GM19239 (cell line): ENCODE results near the gene PPP1R1C.

Experiments used
- DNase-seq: peaks from one replicate; pipeline ENCODE4 v3.0.0; 2011; ENCODE audit warnings: low spot score; ENCODE audit not compliant: insufficient read length
- FAIRE-seq: peaks from 2 replicates; lab custom pipeline; 2011; peaks lifted over from hg19 to GRCh38; lab: Jason Lieb, UNC

PPP1R1C gene

GRCh38 chr2:182088681-182089320 lies 103.1 kb downstream of the PPP1R1C start:
- DNase-seq (no peak), FAIRE-seq (no peak)

GRCh38 chr2:182090486-182090885 lies 104.8 kb downstream of the PPP1R1C start:
- FAIRE-seq = no peak
- DNase-seq = no peak

GRCh38 chr2:182097571-182098164 lies 112.0 kb downstream of the PPP1R1C start:
- DNase-seq = no peak
- FAIRE-seq = no peak

- FAIRE-seq = no peak
- no peak for DNase-seq
Measured at GRCh38 chr2:182098648-182099047, 113.0 kb downstream of the PPP1R1C start.

- FAIRE-seq = no peak
- DNase-seq = no peak
Measured at GRCh38 chr2:182101263-182101662, 115.6 kb downstream of the PPP1R1C start.

GRCh38 chr2:182103526-182103925 lies 117.9 kb downstream of the PPP1R1C start:
- FAIRE-seq (no peak), DNase-seq (no peak)

- FAIRE-seq = no peak
- no peak for DNase-seq
Measured at GRCh38 chr2:182110347-182110746, 124.7 kb downstream of the PPP1R1C start.

GRCh38 chr2:182113334-182113733 lies 127.7 kb downstream of the PPP1R1C start:
- FAIRE-seq = no peak

GRCh38 chr2:182115258-182115657 lies 129.6 kb downstream of the PPP1R1C start:
- DNase-seq (no peak), FAIRE-seq (no peak)

More at GRCh38 chr2:182113334-182113733, 127.7 kb downstream of the PPP1R1C start:
- DNase-seq = no peak

GRCh38 chr2:182116774-182117173 lies 131.1 kb downstream of the PPP1R1C start:
- no peak for FAIRE-seq

GRCh38 chr2:182117196-182117595 lies 131.5 kb downstream of the PPP1R1C start:
- DNase-seq (no peak), FAIRE-seq (no peak)

More at GRCh38 chr2:182116774-182117173, 131.1 kb downstream of the PPP1R1C start:
- no peak for DNase-seq

- no peak for DNase-seq
- FAIRE-seq = no peak
Measured at GRCh38 chr2:182128821-182129707, 143.4 kb downstream of the PPP1R1C start.

- DNase-seq (no peak), FAIRE-seq (no peak)
Measured at GRCh38 chr2:182132605-182133004, 147.0 kb downstream of the PPP1R1C start.

- FAIRE-seq = no peak
- DNase-seq = no peak
Measured at GRCh38 chr2:182133195-182133891, 147.7 kb downstream of the PPP1R1C start.

- no peak for DNase-seq
- FAIRE-seq = no peak
Measured at GRCh38 chr2:182134201-182134600, 148.5 kb downstream of the PPP1R1C start.

- DNase-seq (no peak), FAIRE-seq (no peak)
Measured at GRCh38 chr2:182142062-182142461, 156.4 kb downstream of the PPP1R1C start.

- FAIRE-seq (peak; percentile 8), DNase-seq (no peak)
Measured at GRCh38 chr2:182144041-182144775, 158.6 kb downstream of the PPP1R1C start.

GRCh38 chr2:182144776-182145165 lies 159.1 kb downstream of the PPP1R1C start:
- FAIRE-seq = no peak

GRCh38 chr2:182148344-182148743 lies 162.7 kb downstream of the PPP1R1C start:
- DNase-seq (no peak), FAIRE-seq (no peak)

More at GRCh38 chr2:182144776-182145165, 159.1 kb downstream of the PPP1R1C start:
- no peak for DNase-seq

GRCh38 chr2:182163878-182164277 lies 178.2 kb downstream of the PPP1R1C start:
- no peak for FAIRE-seq

More at GRCh38 chr2:182163878-182164277, 178.2 kb downstream of the PPP1R1C start:
- no peak for DNase-seq
